GM21723 (cell line): ENCODE data around the gene CACNA1G.

Source experiments
- ATAC-seq: cut with Tn5 transposase; IDR thresholded peaks from one replicate; pipeline ENCODE4 v1.9.1; 2021; ENCODE audit warnings: mild to moderate bottlenecking, moderate library complexity; ENCODE audit not compliant: unreplicated experiment

CACNA1G gene

GRCh38 chr17:50564916-50565315 is 4.4 kb downstream of the CACNA1G start:
- ATAC-seq, result no peak

- no peak for ATAC-seq
Observed at GRCh38 chr17:50565402-50566350, 5.2 kb downstream of the CACNA1G start.

GRCh38 chr17:50566886-50567285 is 6.4 kb downstream of the CACNA1G start:
- no peak for ATAC-seq

- ATAC-seq, result no peak
Observed at GRCh38 chr17:50568659-50569058, 8.1 kb downstream of the CACNA1G start.

- ATAC-seq, result no peak
Observed at GRCh38 chr17:50569592-50569991, 9.1 kb downstream of the CACNA1G start.

- ATAC-seq, result no peak
Observed at GRCh38 chr17:50570032-50570431, 9.5 kb downstream of the CACNA1G start.

GRCh38 chr17:50570528-50570927 is 10.0 kb downstream of the CACNA1G start:
- no peak for ATAC-seq

- no peak for ATAC-seq
Observed at GRCh38 chr17:50571681-50572080, 11.2 kb downstream of the CACNA1G start.

- no peak for ATAC-seq
Observed at GRCh38 chr17:50572541-50572940, 12.0 kb downstream of the CACNA1G start.

- no peak for ATAC-seq
Observed at GRCh38 chr17:50573866-50574611, 13.5 kb downstream of the CACNA1G start.

GRCh38 chr17:50575581-50576210 is 15.2 kb downstream of the CACNA1G start:
- no peak for ATAC-seq

GRCh38 chr17:50576864-50577263 is 16.3 kb downstream of the CACNA1G start:
- ATAC-seq, result no peak

GRCh38 chr17:50577451-50577954 is 17.0 kb downstream of the CACNA1G start:
- no peak for ATAC-seq

- ATAC-seq, result no peak
Observed at GRCh38 chr17:50578173-50578572, 17.7 kb downstream of the CACNA1G start.

- ATAC-seq, result no peak
Observed at GRCh38 chr17:50579399-50579798, 18.9 kb downstream of the CACNA1G start.

GRCh38 chr17:50580646-50581045 is 20.1 kb downstream of the CACNA1G start:
- no peak for ATAC-seq

- no peak for ATAC-seq
Observed at GRCh38 chr17:50581316-50581715, 20.8 kb downstream of the CACNA1G start.

GRCh38 chr17:50582741-50583140 is 22.2 kb downstream of the CACNA1G start:
- no peak for ATAC-seq

- ATAC-seq, result no peak
Observed at GRCh38 chr17:50583641-50584040, 23.1 kb downstream of the CACNA1G start.

- no peak for ATAC-seq
Observed at GRCh38 chr17:50584116-50584515, 23.6 kb downstream of the CACNA1G start.

- no peak for ATAC-seq
Observed at GRCh38 chr17:50584749-50585148, 24.2 kb downstream of the CACNA1G start.
